22Rv1 (cell line): Measurements from ENCODE around the gene SLC1A7.

Experiments
- CTCF ChIP-seq: fragments of 450-650 bp; IDR thresholded peaks from 2 replicates; pipeline ENCODE4 v1.5.1; 2017; ENCODE audit warnings: mild to moderate bottlenecking
- ZFX ChIP-seq: fragments of 450-650 bp; IDR thresholded peaks from 2 replicates; pipeline ENCODE4 v1.6.1; 2017; ENCODE audit warnings: antibody characterized with exemption, borderline replicate concordance

- TF ChIP-seq CTCF (no peak), ZFX (no peak)
These were observed 34.7 kb downstream of the SLC1A7 start for GRCh38 chr1:53107570-53108322.
